Bronchial smooth muscle cell (primary cell): Measurements from ENCODE around the gene RIPOR1. TPM values are rescaled to one million over a fixed set of nuclear protein-coding genes. Genes with fewer than 3 reads are reported as not detected.

Experiments
- total RNA-seq: library from RNA; depleted of rRNA; stranded (reverse); fragments of >200 nt; gene quantifications from 2 replicates; pipeline ENCODE4 v1.2.1, GENCODE V29; 2014

Gene RIPOR1
- total RNA-seq = 21.6 and 35.9 TPM in 2 replicates

GRCh38 chr16:67528222-67528869 lies at the start of gene RIPOR1:
RIPOR1 (plus strand) TSS chr16:67528829; CDS start chr16:67538447, 9,618 bp downstream.

DNA sequence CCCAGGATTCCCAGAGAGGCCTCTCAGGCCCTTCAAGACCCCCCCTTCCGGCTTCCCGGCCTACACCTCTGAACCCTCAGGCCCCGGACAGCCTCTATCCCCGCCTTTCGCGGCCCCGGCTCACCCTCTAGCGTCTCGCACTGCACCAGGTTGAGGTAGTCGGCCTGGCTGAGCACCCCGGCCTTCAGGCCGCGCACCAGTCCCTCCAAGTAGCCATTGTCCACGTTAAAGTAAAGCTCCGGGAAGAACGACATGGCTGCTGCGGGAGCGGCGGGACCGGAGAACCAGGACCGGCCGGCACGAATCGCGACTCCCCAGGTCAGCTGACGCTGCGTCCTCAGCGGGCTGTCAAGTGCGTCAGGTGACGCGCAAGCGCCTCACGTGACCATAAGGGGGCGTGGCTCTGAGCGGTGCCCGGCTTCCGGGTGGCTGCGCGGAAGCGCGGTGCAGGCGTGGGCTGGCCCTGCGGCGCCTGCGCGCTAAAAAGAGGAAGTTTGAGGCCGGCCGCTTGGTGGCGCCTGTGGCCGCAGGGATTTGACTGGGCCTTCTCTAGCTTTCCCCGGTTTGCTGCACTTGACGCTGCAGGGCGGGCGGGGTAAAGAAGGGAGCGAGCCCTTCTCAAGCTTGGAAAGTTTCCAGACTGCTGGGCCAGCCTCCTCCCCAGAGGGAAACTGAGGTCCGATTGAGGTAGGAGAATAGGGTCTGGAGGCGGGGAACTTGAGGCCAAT lies 47.6 kb upstream of the RIPOR1 start, which contains the start of gene ATP6V0D1:
ATP6V0D1 (minus strand) TSS at position 325 of the 728 bp plus-strand sequence; CDS start at position 254, 71 bp downstream.

DNA sequence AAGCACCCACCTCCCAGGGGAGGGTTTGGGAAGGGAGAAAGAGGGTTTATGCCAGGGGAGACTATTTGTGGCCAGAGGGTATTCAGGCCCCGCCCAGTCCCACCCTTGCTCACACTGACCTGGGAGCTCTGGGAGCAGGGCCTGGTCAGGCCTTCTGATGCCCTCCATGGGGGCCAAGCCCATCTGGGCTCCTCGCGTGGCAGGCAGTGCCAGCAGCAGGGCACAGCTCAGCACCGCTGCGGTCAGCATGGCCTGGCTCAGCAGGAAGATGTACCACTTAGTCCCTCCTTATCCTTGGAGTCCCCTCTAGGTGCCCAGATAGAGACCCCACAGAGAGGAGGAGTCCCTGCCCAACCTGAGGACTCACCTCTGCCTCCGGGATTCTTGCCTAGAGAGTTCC lies 45.5 kb upstream of the RIPOR1 start, which contains the start of gene AGRP:
AGRP (minus strand) TSS at position 398 of the 400 bp plus-strand sequence; CDS start at position 249, 149 bp downstream.

DNA sequence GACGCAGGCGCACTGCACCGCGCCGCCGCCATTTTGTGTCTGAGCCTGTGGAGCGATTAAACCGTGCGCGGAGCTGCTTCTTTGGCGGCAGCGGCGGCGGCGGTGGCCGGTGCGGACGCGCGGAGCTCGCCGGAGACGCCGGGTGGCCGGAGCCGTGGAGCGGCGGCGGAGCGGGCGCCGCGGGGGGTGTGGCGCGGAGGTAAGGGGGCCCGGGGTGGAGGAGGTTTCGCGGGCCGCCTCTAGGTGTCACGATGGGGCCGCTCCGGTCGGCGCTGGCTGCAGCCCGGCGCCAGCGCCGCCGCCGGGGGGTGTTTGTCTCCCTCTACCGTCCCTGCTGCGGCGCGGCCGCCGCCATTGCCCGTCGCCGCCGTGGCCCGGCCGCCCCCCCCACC lies 33.9 kb downstream of the RIPOR1 start, which contains the start of gene CTCF:
CTCF (plus strand) TSS at position 1 of the 392 bp plus-strand sequence. CDS start 48,307 bp downstream, outside the sequence.

Other genes with a start within 250 kb of the RIPOR1 start
- gene PLEKHG4, start 249.3 kb upstream of the RIPOR1 start, total RNA-seq = 11.2 and 34.4 TPM in 2 replicates
- gene KCTD19, start 202.1 kb upstream of the RIPOR1 start, total RNA-seq = not detected in 2 replicates
- 0.32 TPM in 1 of 2 replicates, not detected in the other for gene LRRC36, start 202.0 kb upstream of the RIPOR1 start, total RNA-seq
- gene TPPP3, start 135.3 kb upstream of the RIPOR1 start, total RNA-seq = 2.0 and 8.4 TPM in 2 replicates
- gene ZDHHC1, start 112.4 kb upstream of the RIPOR1 start, total RNA-seq = 5.3 and 5.7 TPM in 2 replicates
- 0.60 TPM in 1 of 2 replicates, not detected in the other for gene HSD11B2, start 97.7 kb upstream of the RIPOR1 start, total RNA-seq
- 105 and 129 TPM in 2 replicates for gene ATP6V0D1, start 47.7 kb upstream of the RIPOR1 start, total RNA-seq
- not detected in 2 replicates for gene AGRP, start 45.3 kb upstream of the RIPOR1 start, total RNA-seq
- 14.0 and 16.4 TPM in 2 replicates for gene CTCF, start 33.7 kb downstream of the RIPOR1 start, total RNA-seq
- gene CARMIL2, start 116.3 kb downstream of the RIPOR1 start, total RNA-seq = 0.09 and 0.32 TPM in 2 replicates
- gene ACD, start 131.4 kb downstream of the RIPOR1 start, total RNA-seq = 9.9 and 10.6 TPM in 2 replicates
- gene PARD6A, start 132.1 kb downstream of the RIPOR1 start, total RNA-seq = 0.47 and 0.86 TPM in 2 replicates
- 12.6 and 20.5 TPM in 2 replicates for gene ENKD1, start 137.9 kb downstream of the RIPOR1 start, total RNA-seq
- gene C16orf86, start 138.0 kb downstream of the RIPOR1 start, total RNA-seq = 3.3 and 3.9 TPM in 2 replicates
- gene GFOD2, start 190.5 kb downstream of the RIPOR1 start, total RNA-seq = 12.9 and 16.7 TPM in 2 replicates